K562 (cell line): Measurements from ENCODE around the gene MDM4. TPM values are rescaled to one million over a fixed set of nuclear protein-coding genes. Genes with fewer than 3 reads are reported as not detected.

Experiments
- ARNT ChIP-seq, 2 experiments: fragments of 450-650 bp; IDR thresholded peaks; 2 replicates each; pipeline ENCODE4 v1.6.1; 2016; ENCODE audit warnings: mild to moderate bottlenecking in 1 of 2
- C11orf30 ChIP-seq: fragments of 450-650 bp; IDR thresholded peaks from 2 replicates; pipeline ENCODE4 v1.6.1; 2016; ENCODE audit warnings: low read depth, mild to moderate bottlenecking
- CBFB ChIP-seq: sonication (generic); formaldehyde crosslinking; IDR thresholded peaks from 2 replicates; pipeline ENCODE4 v1.4.0; 2020; ENCODE audit warnings: mild to moderate bottlenecking, missing genetic modification reagents
- CBX3 ChIP-seq, 2 experiments: IDR thresholded peaks; 1 replicate in 1 of 2; 2 replicates in 1 of 2; pipeline ENCODE4 v1.6.1; 2012; ENCODE audit warnings: inconsistent platforms in 2 of 2, low read length in 2 of 2, borderline replicate concordance in 1 of 2, control low read depth in 1 of 2
- CHCHD3 ChIP-seq: fragments of 250-450 bp; sonication (Bioruptor Pico); IDR thresholded peaks from 2 replicates; pipeline ENCODE4 v2.1.2; 2022; ENCODE audit warnings: mild to moderate bottlenecking
- DPF2 ChIP-seq: fragments of 450-650 bp; IDR thresholded peaks from 2 replicates; pipeline ENCODE4 v1.6.1; 2016
- GTF2A2 ChIP-seq: IDR thresholded peaks from 2 replicates; pipeline ENCODE4 v1.6.1; 2016; ENCODE audit warnings: mild to moderate bottlenecking, missing genetic modification characterization, missing compliant biosample characterization
- HOXB6 ChIP-seq: fragments of 250-450 bp; sonication (Bioruptor Pico); IDR thresholded peaks from 2 replicates; pipeline ENCODE4 v1.5.1; 2022; ENCODE audit warnings: mild to moderate bottlenecking, borderline replicate concordance
- PRPF4 ChIP-seq: fragments of 200-400 bp; formaldehyde crosslinking; IDR thresholded peaks from one replicate; pipeline ENCODE4 v1.6.1; 2017; ENCODE audit warnings: low read length, low read depth, mild to moderate bottlenecking; ENCODE audit not compliant: insufficient read depth, poor library complexity, severe bottlenecking
- RBFOX2 ChIP-seq: fragments of 200-400 bp; formaldehyde crosslinking; IDR thresholded peaks from 2 replicates; pipeline ENCODE4 v1.6.1; 2017; ENCODE audit warnings: low read depth, mild to moderate bottlenecking, low read length, moderate library complexity
- RCOR1 ChIP-seq, 2 experiments: IDR thresholded peaks; 2 replicates each; pipeline ENCODE4 v1.6.1; 2012; ENCODE audit warnings: low read depth in 2 of 2, low read length in 2 of 2, borderline replicate concordance in 1 of 2, improper control_type of control experiment in 1 of 2
- SLC30A9 ChIP-seq: fragments of 250-450 bp; sonication (Bioruptor Pico); IDR thresholded peaks from 2 replicates; pipeline ENCODE4 v1.8.0; 2022; ENCODE audit warnings: mild to moderate bottlenecking, moderate library complexity
- STAT6 ChIP-seq: sonication (generic); formaldehyde crosslinking; IDR thresholded peaks from 2 replicates; pipeline ENCODE4 v1.8.1; 2023; ENCODE audit warnings: mild to moderate bottlenecking, missing genetic modification reagents
- TCF7L2 ChIP-seq: fragments of 150-350 bp; IDR thresholded peaks from 2 replicates; pipeline ENCODE4 v1.6.1; 2016; ENCODE audit warnings: low read depth, mild to moderate bottlenecking, low read length, moderate library complexity
- ZNF41 ChIP-seq: fragments of 250-450 bp; sonication (Bioruptor Pico); conservative IDR thresholded peaks from 2 replicates; pipeline ENCODE4 v1.4.0; 2020; ENCODE audit warnings: mild to moderate bottlenecking
- polyA plus RNA-seq, 8 experiments: library from polyadenylated mRNA; depleted of rRNA in 4 of 8; stranded (reverse) in 5 of 8; unstranded in 3 of 8; fragments of >200 nt; fragmentation: Nextera tagmentation in 2 of 8; fragmentation: Illumina TruSeq in 1 of 8; extraction: Ambion mirVana in 2 of 8; extraction: Trizol in 1 of 8; gene quantifications; 2 replicates each; pipeline versions ENCODE4 v1.2.1 to v1.2.3, GENCODE V29; 2011 to 2014; ENCODE audit warnings: inconsistent platforms in 1 of 8, missing spikeins in 1 of 8
- total RNA-seq, 7 experiments: library from RNA; depleted of rRNA in 6 of 7; stranded (reverse); fragments of >200 nt in 6 of 7; fragmentation: Illumina TruSeq in 2 of 7; extraction: Trizol in 2 of 7; gene quantifications; 2 replicates each; pipeline versions ENCODE4 v1.2.1 to v1.2.3, GENCODE V29; 2011 to 2021; ENCODE audit warnings: low replicate concordance in 1 of 7
- TF ChIP-seq, protein P1 (sequence below), 2 experiments: fragments of 450-650 bp; IDR thresholded peaks; 2 replicates each; pipeline ENCODE4 v1.6.1; 2016
- TF ChIP-seq, protein P2 (sequence below): fragments of 450-650 bp; formaldehyde crosslinking; IDR thresholded peaks from 2 replicates; pipeline ENCODE4 v1.4.0; 2020; ENCODE audit warnings: mild to moderate bottlenecking, moderate library complexity
- TF ChIP-seq, protein P3 (sequence below): fragments of 200-800 bp; sonication (Bioruptor generic); IDR thresholded peaks from 2 replicates; pipeline ENCODE4 v1.6.1; 2017; ENCODE audit warnings: missing genetic modification characterization, missing compliant biosample characterization

MDM4 gene
- total and polyA plus RNA-seq, 9 of the 15 experiments (the other 6 are each of a cell fraction or from before 2014, with no cell fraction given) = 3.3 to 61.7 (median 21.2) TPM

GRCh38 chr1:204507317-204508105, 8.7 kb upstream of the MDM4 start (continued):
- TF ChIP-seq, protein P1, sequence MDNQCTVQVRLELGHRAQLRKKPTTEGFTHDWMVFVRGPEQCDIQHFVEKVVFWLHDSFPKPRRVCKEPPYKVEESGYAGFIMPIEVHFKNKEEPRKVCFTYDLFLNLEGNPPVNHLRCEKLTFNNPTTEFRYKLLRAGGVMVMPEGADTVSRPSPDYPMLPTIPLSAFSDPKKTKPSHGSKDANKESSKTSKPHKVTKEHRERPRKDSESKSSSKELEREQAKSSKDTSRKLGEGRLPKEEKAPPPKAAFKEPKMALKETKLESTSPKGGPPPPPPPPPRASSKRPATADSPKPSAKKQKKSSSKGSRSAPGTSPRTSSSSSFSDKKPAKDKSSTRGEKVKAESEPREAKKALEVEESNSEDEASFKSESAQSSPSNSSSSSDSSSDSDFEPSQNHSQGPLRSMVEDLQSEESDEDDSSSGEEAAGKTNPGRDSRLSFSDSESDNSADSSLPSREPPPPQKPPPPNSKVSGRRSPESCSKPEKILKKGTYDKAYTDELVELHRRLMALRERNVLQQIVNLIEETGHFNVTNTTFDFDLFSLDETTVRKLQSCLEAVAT (IDR thresholded peaks at IDR 0.05) = peak; percentile 81 to 88; a peak in 3 of 4 replicates
- no peak for TF ChIP-seq C11orf30
- no peak for TF ChIP-seq STAT6 (CRISPR knock-in tag)
- no peak for TF ChIP-seq CHCHD3 (CRISPR knock-in tag)
- no peak for TF ChIP-seq ZNF41 (CRISPR knock-in tag)
- no peak for TF ChIP-seq DPF2
- TF ChIP-seq CBX3 (IDR thresholded peaks at IDR 0.05; ENCODE audit: borderline replicate concordance in 1 of 2, low read length in 2 of 2) = no peak
- TF ChIP-seq TCF7L2 = peak; percentile 83
- TF ChIP-seq RCOR1 (IDR thresholded peaks at IDR 0.05; ENCODE audit: borderline replicate concordance in 1 of 2, low read depth in 2 of 2, low read length in 2 of 2) = peak in 1 of 2 experiments; percentile 9; a peak in 1 of 4 replicates
- no peak; a peak in 1 of 4 replicates for TF ChIP-seq ARNT (IDR thresholded peaks at IDR 0.05)
- TF ChIP-seq, protein P2, sequence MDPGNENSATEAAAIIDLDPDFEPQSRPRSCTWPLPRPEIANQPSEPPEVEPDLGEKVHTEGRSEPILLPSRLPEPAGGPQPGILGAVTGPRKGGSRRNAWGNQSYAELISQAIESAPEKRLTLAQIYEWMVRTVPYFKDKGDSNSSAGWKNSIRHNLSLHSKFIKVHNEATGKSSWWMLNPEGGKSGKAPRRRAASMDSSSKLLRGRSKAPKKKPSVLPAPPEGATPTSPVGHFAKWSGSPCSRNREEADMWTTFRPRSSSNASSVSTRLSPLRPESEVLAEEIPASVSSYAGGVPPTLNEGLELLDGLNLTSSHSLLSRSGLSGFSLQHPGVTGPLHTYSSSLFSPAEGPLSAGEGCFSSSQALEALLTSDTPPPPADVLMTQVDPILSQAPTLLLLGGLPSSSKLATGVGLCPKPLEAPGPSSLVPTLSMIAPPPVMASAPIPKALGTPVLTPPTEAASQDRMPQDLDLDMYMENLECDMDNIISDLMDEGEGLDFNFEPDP (CRISPR knock-in tag) = no peak
- TF ChIP-seq CBFB (CRISPR knock-in tag) = no peak
- no peak for TF ChIP-seq PRPF4
- peak; percentile 79 for TF ChIP-seq RBFOX2
- TF ChIP-seq SLC30A9 (CRISPR knock-in tag) = no peak
- TF ChIP-seq, protein P3, sequence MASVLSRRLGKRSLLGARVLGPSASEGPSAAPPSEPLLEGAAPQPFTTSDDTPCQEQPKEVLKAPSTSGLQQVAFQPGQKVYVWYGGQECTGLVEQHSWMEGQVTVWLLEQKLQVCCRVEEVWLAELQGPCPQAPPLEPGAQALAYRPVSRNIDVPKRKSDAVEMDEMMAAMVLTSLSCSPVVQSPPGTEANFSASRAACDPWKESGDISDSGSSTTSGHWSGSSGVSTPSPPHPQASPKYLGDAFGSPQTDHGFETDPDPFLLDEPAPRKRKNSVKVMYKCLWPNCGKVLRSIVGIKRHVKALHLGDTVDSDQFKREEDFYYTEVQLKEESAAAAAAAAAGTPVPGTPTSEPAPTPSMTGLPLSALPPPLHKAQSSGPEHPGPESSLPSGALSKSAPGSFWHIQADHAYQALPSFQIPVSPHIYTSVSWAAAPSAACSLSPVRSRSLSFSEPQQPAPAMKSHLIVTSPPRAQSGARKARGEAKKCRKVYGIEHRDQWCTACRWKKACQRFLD (CRISPR knock-in tag) = no peak; the same call in none of the 2 replicates
- TF ChIP-seq GTF2A2 (tag) = no peak
- no peak for TF ChIP-seq HOXB6 (CRISPR knock-in tag)
